HG02610 (cell line): ENCODE measurements around the gene P2RY10.
A peak's percentile ranks its signal among the peaks of the same experiment; 100 is the strongest.
"Not testable (repeated sequence)": the region's sequence is repeated elsewhere in the genome, so short reads cannot be mapped to it uniquely, and the experiment has no call there.

ENCODE experiments used
- ATAC-seq: cut with Tn5 transposase; IDR thresholded peaks from one replicate; pipeline ENCODE4 v1.9.1; 2021; ENCODE audit warnings: mild to moderate bottlenecking, moderate library complexity; ENCODE audit not compliant: unreplicated experiment

Gene P2RY10, protein sequence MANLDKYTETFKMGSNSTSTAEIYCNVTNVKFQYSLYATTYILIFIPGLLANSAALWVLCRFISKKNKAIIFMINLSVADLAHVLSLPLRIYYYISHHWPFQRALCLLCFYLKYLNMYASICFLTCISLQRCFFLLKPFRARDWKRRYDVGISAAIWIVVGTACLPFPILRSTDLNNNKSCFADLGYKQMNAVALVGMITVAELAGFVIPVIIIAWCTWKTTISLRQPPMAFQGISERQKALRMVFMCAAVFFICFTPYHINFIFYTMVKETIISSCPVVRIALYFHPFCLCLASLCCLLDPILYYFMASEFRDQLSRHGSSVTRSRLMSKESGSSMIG

GRCh38 chrX:78945186-78945912 lies at the start of gene P2RY10:
TSS of gene P2RY10 (plus strand) at chrX:78945391. CDS start at chrX:78960521, 15,130 bp downstream.
- peak; percentile 59 for ATAC-seq

DNA sequence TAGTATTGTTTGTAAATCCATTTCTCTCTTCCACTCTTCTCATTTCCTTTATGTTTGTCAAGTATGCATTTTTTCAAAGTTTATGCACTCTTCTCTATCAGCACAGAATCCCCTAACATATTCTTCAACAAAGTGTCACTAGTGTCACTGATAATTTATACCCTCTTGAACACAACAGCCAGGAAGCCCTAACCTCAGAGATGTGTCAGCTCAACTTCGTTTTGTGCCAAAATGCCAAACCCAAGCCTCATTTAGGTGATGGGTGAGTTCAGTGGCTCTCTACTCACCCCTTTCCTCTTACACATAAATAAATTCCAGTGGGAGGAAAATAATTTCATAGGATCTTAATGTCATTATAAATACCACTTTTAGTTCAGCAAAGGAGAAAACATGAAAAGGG lies 22.4 kb upstream of the P2RY10 start:
- no peak for ATAC-seq

DNA sequence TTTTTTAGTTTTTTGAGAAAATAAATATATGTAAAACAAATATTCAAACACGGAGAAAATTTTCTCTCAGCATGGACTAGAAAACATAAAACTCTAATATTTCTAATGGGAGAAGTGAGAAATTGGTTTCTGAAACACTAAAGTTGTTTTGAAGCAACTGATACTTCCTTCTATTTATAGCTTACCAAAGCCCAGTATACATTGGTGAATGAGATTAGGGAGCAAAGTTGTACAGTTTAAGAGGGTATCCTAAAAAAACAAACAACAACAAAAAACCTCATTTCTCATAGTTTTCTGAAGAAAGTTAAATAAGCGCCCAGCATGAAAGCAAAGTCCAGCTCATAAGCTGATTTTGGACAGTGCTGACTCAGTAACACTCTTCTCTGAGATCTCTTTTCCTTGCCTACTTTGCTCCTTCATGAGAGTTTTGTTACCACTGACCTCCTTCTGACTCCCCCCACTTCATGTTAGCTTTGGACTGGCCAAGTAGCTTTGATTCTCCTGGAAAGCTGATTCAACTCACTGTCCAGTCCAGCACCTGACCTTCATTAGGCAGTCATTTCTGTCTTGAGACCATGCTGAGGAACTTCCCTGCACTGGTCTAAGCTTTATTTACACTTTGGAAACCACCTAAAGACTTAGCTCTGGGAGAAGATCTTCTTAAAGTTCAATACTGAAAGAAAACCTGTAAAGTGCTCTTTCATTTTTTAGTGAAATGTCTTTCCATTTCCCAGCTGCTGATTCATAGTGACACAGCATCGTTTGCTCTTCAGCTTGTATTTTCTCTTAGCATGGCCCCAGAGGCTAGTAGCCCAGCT lies 21.8 kb upstream of the P2RY10 start:
- peak; percentile 95 for ATAC-seq

GRCh38 chrX:78931814-78932213 lies 13.4 kb upstream of the P2RY10 start:
- no peak for ATAC-seq

- ATAC-seq = no peak
These were observed 10.3 kb upstream of the P2RY10 start for GRCh38 chrX:78934866-78935265.

GRCh38 chrX:78944351-78944750 lies 840 bp upstream of the P2RY10 start:
- no peak for ATAC-seq

DNA sequence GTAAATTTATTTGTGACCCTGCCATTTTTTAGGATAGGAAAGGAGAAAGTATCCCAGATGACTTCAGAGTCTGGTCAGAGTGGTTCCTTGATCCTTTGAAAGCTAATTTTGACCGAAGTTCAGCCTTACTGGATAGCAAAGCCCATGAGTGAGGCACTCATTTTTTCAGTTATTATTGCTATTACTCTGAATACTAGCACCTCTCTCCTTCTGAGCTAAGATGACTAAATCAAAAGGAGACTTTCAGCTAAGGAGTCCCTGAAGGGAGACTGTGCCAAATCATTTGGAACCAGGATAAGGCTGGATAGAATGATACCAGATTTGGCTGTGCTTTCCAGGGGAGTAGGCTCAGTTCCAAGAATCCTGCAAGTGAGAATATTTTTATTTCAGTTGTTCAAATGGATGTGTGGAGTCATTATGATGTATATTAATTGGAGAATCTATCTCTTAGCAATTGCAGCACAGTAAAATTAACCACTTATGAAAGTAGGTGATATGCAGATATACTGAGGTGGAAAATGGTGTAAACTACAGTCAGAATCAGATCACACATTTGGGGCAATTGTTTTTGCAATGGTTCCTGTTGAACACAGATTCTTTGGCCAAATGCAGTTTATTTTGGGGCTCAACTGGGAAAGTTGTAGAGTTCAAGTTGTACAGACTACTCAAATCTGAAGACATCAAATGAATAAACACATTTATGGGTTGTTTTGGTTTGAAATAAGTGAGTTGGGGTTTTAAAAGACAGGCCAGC lies 1.2 kb downstream of the P2RY10 start:
- ATAC-seq = no peak

DNA sequence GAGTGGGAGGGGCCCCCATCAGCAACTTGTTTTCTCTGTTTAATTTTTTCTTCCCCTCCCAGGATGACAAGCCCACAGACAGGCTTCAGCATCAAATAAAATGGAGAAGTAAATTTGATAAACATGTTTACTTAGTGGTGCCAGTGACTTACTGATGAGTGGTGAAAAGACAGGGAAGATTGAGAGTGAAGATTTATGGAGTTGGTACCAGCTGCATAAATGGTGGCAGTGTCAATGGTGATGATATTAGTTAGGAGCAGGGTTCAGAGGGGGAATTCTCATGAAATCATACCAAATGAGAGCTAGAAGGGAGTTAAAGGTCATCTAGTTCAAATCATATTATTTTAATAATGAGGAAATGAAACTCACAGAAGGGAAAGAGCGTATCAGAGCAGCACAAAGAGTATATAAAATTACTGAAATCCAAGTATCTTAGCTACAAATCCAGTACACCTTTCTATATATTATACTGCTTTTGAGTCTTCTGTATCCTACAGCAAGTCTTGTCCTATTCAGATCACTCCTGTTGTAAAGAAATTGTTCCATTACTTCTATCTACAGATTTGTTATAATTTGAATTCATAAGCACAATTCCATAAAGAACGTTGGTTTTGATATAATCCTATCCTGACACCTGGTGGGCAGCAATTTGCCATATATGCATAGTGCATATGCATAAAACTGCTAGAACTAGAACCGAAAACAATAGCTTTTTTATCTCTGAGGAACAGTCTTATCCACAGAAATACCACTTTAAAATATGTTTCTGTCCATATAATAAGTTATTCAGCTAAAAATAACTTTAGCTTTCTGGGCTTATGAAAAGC lies 5.0 kb downstream of the P2RY10 start:
- ATAC-seq = no peak

GRCh38 chrX:78957049-78957767 lies 12.0 kb downstream of the P2RY10 start:
- no peak for ATAC-seq

GRCh38 chrX:78957768-78958130 lies 12.6 kb downstream of the P2RY10 start:
- ATAC-seq = peak; percentile 86

- no peak for ATAC-seq
These were observed 13.4 kb downstream of the P2RY10 start for GRCh38 chrX:78958419-78959116.

DNA sequence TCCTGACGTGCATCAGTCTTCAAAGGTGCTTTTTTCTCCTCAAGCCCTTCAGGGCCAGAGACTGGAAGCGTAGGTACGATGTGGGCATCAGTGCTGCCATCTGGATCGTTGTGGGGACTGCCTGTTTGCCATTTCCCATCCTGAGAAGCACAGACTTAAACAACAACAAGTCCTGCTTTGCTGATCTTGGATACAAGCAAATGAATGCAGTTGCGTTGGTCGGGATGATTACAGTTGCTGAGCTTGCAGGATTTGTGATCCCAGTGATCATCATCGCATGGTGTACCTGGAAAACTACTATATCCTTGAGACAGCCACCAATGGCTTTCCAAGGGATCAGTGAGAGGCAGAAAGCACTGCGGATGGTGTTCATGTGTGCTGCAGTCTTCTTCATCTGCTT lies 15.7 kb downstream of the P2RY10 start:
- no peak for ATAC-seq

DNA sequence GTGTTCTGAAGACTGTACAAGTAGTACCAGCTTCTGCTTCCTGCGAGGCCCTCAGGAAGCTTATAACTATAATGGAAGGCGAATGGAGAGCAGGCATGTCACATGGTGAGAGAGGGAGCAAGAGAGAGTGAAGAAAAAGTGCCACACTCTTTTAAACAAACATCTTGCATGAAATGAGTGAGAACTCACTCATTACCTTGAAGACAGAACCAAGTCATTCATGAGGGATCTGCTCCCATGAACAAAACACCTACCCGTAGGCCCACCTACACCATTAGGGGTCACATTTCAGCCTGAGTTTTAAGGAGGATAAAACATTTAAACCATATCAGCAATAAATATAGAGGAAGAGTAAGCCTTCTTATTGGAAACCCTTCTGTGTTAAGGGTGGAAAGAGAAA lies 19.4 kb downstream of the P2RY10 start:
- ATAC-seq = no peak

GRCh38 chrX:78979789-78980464 lies 34.7 kb downstream of the P2RY10 start:
- peak; percentile 99 for ATAC-seq

GRCh38 chrX:78989349-78989748 lies 44.2 kb downstream of the P2RY10 start:
- ATAC-seq = no peak

- no peak for ATAC-seq
These were observed 52.8 kb downstream of the P2RY10 start for GRCh38 chrX:78997870-78998558.

DNA sequence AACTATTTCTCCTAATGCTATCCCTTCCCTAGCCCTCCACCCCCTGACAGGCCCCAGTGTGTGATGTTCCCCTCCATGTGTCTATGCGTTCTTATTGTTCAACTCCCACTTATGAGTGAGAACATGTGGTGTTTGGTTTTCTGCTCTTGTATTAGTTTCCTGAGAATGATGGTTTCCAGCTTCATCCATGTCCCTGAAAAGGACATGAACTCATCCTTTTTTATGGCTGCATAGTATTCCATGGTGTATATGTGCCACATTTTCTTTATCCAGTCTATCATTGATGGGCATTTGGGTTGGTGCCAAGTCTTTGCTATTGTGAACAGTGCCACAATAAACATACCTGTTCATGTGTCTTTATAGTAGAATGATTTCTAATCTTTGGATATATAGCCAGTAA lies 62.3 kb downstream of the P2RY10 start:
- not testable (repeated sequence) for ATAC-seq
